ENCODE data around the gene JAK2. TPM values are rescaled to one million over a fixed set of nuclear protein-coding genes. Genes with fewer than 3 reads are reported as not detected.

JAK2 gene
- total RNA-seq, 2 experiments from 2014 or later: 23.2 to 25.5 TPM

DNA sequence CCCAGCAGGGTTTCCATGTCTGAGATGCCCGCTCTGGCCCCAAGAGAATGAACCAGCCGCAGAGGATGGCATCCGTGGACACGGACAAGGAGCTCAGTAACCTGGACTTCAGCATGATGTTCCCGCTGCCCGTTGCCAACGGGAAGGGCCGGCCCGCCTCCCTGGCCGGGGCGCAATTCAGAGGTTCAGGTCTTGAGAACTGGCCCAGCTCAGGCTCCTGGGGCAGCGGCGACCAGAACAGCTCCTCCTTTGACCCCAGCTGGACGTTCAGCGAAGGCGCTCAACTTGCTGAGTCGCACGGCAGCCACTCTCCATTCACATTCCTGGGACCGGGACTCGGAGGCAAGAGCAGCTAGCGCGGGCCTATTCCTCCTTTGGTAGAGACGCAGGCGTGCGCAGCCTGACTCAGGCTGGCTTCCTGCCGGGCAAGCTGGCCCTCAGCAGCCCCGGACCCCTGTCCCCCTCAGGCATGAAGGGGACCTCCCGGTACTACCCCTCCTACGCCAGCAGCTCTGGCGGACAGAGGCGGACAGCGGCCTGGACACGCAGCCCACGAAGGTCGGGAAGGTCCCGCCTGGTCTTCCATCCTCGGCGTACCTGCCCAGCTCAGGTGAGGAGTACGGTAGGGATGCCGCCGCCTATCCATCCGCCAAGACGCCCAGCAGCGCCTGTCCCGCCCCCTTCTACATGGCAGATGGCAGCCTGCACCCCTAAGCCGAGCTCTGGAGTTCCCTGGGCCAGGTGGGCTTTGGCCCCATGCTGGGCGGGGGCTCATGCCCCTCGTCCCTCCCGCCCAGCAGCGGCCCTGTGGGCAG lies 126.0 kb downstream of the JAK2 start:
- POLR2A ChIA-PET: no interaction called here
- H3K4me1 Mint-ChIP-seq (ENCODE audit: low read depth): no peaks in the 10 kb centered on the region
- peaks cover 38% of the 10 kb centered on the region for H3K36me3 Mint-ChIP-seq
- DNase-seq: no peak
- H3K9me3 Mint-ChIP-seq: peaks cover 18% of the 10 kb centered on the region
- intact Hi-C loops (cut with micrococcal nuclease): no loop called here
- no peak overlapping the region for H3K27ac Mint-ChIP-seq
- no peak overlapping the region for H3K4me3 Mint-ChIP-seq
- H3K27me3 Mint-ChIP-seq: no peaks in the 10 kb centered on the region
- CTCF ChIA-PET: no interaction called here

DNA sequence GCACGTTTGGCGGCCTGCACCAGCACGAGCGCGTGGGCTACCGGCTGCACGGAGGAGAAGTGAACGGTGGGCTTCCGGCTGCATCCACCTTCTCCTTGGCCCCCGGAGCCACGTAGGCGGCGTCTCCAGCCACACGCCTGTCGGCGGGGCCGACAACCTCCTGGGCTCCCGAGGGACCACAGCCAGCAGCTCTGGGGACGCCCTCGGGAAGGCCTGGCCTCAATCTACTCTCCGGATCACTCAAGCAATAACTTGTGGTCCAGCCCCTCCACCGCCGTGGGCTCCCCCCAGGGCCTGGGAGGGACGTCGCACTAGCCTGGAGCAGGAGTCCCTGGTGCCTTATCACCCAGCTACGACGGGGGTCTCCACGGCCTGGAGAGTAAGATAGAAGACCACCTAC lies 126.6 kb downstream of the JAK2 start:
- CTCF ChIA-PET: no interaction called here
- POLR2A ChIA-PET: no interaction called here
- H3K4me1 Mint-ChIP-seq (ENCODE audit: low read depth): no peaks in the 10 kb centered on the region
- no peak overlapping the region for H3K4me3 Mint-ChIP-seq
- no peaks in the 10 kb centered on the region for H3K27me3 Mint-ChIP-seq
- H3K27ac Mint-ChIP-seq: no peak overlapping the region
- DNase-seq: no peak
- H3K36me3 Mint-ChIP-seq: peaks cover 36% of the 10 kb centered on the region
- intact Hi-C loops (cut with micrococcal nuclease): no loop called here
- peaks cover 15% of the 10 kb centered on the region for H3K9me3 Mint-ChIP-seq

DNA sequence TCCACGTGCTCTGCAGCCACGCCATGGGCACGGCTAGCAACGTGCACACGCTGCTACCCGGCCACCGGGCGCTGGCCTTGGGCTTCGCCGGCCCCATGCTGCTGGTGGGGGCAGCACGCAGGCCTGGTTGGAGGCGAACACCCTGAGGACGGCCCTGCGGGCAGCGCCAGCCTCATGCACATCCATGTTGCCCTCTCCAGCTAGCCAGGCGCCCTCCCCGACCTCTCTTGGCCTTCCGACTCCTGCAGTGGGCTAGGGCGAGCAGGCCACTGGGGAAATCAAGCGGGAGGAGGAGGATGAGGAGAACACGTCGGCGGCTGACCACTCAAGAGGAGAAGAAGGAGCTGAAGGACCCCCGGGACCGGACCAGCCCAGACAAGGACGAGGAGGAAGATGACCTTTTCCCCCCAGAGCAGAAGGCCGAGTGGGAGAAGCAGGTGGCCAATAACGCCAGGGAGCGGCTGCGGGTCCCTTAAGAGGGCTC lies 127.1 kb downstream of the JAK2 start:
- no peaks in the 10 kb centered on the region for H3K27me3 Mint-ChIP-seq
- POLR2A ChIA-PET: no interaction called here

DNA sequence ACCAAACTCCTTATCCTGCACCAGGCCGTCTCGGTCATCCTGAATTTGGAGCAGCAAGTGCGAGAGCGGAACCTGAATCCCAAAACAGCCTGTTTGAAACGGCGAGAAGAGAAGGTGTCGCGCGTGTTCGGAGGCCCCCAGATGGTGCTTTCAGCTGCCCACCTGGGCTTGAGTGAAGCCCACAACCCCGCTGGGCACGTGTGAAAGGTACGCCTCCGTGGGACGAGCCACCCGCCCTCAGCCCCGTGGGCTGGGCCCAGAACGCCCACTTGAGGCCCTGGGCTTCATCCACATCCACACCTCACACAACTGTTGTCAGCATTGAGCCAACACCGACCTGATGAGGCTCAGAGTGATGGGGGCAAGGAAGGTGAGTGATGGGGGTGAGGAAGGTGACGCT lies 127.6 kb downstream of the JAK2 start:
- Mint-ChIP-seq H3K27me3 (no peaks in the 10 kb centered on the region), H3K27ac (no peak overlapping the region), H3K4me1 (ENCODE audit: low read depth) (no peaks in the 10 kb centered on the region), H3K9me3 (peaks cover 14% of the 10 kb centered on the region), H3K4me3 (no peak overlapping the region), H3K36me3 (peaks cover 32% of the 10 kb centered on the region)
- ChIA-PET CTCF (no interaction called here), POLR2A (no interaction called here)
- DNase-seq: no peak
- intact Hi-C loops (cut with micrococcal nuclease): no loop called here

More for the DNA sequence above, 127.1 kb downstream of the JAK2 start:
- H3K4me1 Mint-ChIP-seq (ENCODE audit: low read depth): no peaks in the 10 kb centered on the region
- no peak overlapping the region for H3K4me3 Mint-ChIP-seq
- peaks cover 14% of the 10 kb centered on the region for H3K9me3 Mint-ChIP-seq
- no peak for DNase-seq
- CTCF ChIA-PET: no interaction called here
- intact Hi-C loops (cut with micrococcal nuclease): no loop called here
- H3K36me3 Mint-ChIP-seq: peaks cover 35% of the 10 kb centered on the region
- H3K27ac Mint-ChIP-seq: no peak overlapping the region

DNA sequence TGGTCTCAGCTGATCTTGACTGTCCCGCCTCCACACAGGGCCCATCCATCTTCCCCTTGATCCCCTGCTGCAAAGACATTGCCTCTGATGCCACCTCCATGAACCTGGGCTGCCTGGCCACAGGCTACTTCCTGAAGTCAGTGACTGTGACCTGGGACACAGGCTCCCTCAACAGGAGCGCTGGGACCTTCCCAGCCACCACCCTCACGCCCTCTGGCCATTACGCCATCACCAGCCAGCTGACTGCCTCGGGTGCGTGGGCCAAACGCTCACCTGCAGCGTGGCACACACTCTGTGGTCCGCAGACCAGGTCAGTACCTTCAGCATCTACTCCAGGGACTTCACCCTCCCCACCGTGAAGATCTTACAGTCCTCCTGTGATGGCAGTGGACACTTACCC lies 128.5 kb downstream of the JAK2 start:
- CTCF ChIA-PET: no interaction called here
- Mint-ChIP-seq H3K9me3 (peaks cover 14% of the 10 kb centered on the region), H3K36me3 (peaks cover 34% of the 10 kb centered on the region), H3K4me1 (ENCODE audit: low read depth) (no peaks in the 10 kb centered on the region), H3K4me3 (no peak overlapping the region), H3K27ac (no peak overlapping the region), H3K27me3 (no peaks in the 10 kb centered on the region)
- POLR2A ChIA-PET: no interaction called here
- DNase-seq: no peak
- intact Hi-C loops (cut with micrococcal nuclease): no loop called here

DNA sequence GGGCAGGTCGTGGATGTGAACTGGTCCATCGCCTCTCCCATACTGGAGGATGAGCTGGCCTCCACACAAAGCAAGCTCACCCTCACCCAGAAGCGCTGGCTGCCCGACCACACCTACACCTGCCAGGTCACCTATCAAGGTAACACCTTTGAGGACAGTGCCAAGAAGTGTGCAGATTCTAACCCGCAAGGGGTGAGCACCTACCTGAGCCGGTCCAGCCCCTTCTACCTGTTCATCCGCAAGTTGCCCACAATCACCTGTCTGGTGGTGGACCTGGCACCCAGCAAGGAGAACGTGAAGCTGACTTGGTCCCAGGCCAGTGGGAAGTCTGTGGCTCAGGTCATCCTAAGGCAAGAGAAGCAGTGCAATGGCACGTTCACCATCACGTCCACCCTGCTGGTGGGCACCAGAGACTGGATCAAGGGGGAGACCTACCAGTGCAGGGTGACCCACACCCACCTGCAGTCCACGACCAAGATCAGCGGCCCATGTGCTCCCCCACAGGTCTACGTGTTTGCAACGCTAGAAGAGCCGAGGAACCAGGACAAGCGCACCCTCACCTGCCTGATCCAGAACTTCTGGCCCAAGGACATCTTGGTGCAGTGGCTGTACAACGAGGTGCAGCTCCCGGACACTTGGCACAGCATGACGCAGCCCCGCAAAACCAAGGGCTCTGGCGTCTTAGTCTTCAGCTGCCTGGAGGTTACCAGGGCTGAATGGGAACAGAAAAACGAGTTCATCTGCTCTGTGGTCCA lies 129.1 kb downstream of the JAK2 start:
- POLR2A ChIA-PET: no interaction called here
- Mint-ChIP-seq H3K4me1 (ENCODE audit: low read depth) (no peaks in the 10 kb centered on the region), H3K9me3 (peaks cover 14% of the 10 kb centered on the region), H3K36me3 (peaks cover 35% of the 10 kb centered on the region), H3K27me3 (no peaks in the 10 kb centered on the region), H3K27ac (no peak overlapping the region), H3K4me3 (no peak overlapping the region)
- no peak for DNase-seq
- intact Hi-C loops (cut with micrococcal nuclease): no loop called here
- CTCF ChIA-PET: no interaction called here

DNA sequence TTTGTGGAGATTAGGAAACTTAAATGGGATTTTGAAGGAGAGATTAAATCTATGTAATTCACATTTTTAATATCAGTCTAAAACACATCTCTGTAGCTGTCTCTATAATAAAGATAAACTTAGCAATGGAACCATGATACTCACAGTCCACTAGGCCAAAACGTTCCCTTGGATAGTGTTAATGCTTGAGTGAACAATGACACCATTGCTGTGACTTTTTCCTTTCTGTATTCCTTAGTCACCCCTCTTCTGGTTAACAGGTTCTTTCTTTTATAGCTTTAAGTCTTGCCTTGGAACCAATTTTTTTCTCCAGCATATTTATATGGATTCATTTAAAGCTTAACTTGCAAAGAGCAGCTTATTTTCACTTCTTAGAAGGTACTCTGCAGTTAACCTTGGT lies 137.0 kb downstream of the JAK2 start:
- Mint-ChIP-seq H3K9me3 (no peaks in the 10 kb centered on the region), H3K4me3 (no peak overlapping the region), H3K27me3 (no peaks in the 10 kb centered on the region), H3K4me1 (ENCODE audit: low read depth) (no peaks in the 10 kb centered on the region), H3K27ac (no peak overlapping the region), H3K36me3 (peaks cover 30% of the 10 kb centered on the region)
- ChIA-PET POLR2A (no interaction called here), CTCF (no interaction called here)
- no peak for DNase-seq
- intact Hi-C loops (cut with micrococcal nuclease): no loop called here

DNA sequence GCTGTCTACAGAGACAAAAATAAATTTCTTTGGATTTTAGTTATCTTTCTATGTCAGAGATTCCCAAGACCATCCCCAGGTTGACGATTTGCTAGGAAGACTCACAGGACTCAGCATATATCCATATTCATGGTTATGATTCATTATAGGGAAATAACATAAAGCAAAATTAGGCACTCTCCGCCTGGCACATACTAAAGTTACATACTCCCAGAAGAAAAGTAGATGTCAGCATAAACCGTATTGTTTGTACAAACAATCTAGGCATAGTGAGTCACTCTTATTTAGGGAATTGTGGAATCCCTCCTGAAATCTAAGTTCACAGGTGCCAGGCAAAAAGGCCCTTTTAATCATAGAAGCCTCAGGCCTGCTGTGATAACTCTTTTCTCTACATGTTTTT lies 137.4 kb downstream of the JAK2 start:
- H3K4me3 Mint-ChIP-seq: no peak overlapping the region
- no peaks in the 10 kb centered on the region for H3K27me3 Mint-ChIP-seq
- intact Hi-C loops (cut with micrococcal nuclease): no loop called here
- H3K9me3 Mint-ChIP-seq: no peaks in the 10 kb centered on the region
- no peak for DNase-seq
- peaks cover 30% of the 10 kb centered on the region for H3K36me3 Mint-ChIP-seq
- CTCF ChIA-PET: no interaction called here
- no peaks in the 10 kb centered on the region for H3K4me1 Mint-ChIP-seq (ENCODE audit: low read depth)
- no peak overlapping the region for H3K27ac Mint-ChIP-seq
- POLR2A ChIA-PET: no interaction called here

DNA sequence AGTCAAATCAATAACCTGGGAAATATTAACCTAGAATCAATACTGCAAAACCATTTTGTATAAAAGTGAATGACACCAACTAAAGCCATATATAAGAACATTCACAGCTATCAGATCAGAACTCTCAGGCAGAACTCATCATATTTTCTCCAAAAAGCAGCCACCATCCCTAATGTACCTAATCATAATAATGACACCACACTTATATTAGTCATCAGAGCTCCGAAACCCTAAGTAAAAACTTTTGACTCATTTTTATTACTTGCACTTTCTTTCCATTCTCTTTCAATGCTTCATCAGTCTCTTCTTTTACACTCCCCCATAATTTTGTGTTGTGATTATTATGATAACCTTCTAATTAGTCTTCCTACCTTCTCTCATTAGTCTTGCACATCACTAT lies 155.1 kb downstream of the JAK2 start:
- DNase-seq: no peak
- ChIA-PET CTCF (no interaction called here), POLR2A (no interaction called here)
- H3K27me3 Mint-ChIP-seq: no peaks in the 10 kb centered on the region
- H3K4me1 Mint-ChIP-seq (ENCODE audit: low read depth): peaks cover 10% of the 10 kb centered on the region
- intact Hi-C loops (cut with micrococcal nuclease): no loop called here
- H3K4me3 Mint-ChIP-seq: no peak overlapping the region
- H3K36me3 Mint-ChIP-seq: peaks cover 43% of the 10 kb centered on the region
- peaks cover 40% of the 10 kb centered on the region for H3K9me3 Mint-ChIP-seq
- H3K27ac Mint-ChIP-seq: no peak overlapping the region

DNA sequence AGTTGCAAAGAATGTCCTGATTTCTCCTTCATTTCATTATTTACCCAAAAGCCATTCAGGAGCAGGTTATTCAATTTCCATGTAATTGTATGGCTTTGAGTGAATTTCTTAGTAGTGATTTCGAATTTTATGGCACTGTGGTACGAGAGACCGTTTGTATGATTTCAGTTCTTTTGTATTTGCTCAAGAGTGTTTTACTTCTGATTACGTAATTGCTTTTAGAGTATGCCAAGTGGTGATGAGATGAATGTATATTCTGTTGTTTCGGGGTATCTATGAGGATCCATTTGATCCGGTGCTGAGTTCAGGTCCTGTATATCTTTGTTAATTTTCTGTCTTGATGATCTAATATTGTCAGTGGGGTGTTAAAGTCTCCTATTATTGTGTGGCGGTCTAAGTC lies 159.1 kb downstream of the JAK2 start:
- H3K9me3 Mint-ChIP-seq: peaks cover 23% of the 10 kb centered on the region
- DNase-seq: no peak
- H3K4me1 Mint-ChIP-seq (ENCODE audit: low read depth): peaks cover 10% of the 10 kb centered on the region
- CTCF ChIA-PET: no interaction called here
- peaks cover 63% of the 10 kb centered on the region for H3K36me3 Mint-ChIP-seq
- H3K27me3 Mint-ChIP-seq: no peaks in the 10 kb centered on the region
- H3K27ac Mint-ChIP-seq: no peak overlapping the region
- H3K4me3 Mint-ChIP-seq: no peak overlapping the region
- POLR2A ChIA-PET: no interaction called here
- intact Hi-C loops (cut with micrococcal nuclease): no loop called here

DNA sequence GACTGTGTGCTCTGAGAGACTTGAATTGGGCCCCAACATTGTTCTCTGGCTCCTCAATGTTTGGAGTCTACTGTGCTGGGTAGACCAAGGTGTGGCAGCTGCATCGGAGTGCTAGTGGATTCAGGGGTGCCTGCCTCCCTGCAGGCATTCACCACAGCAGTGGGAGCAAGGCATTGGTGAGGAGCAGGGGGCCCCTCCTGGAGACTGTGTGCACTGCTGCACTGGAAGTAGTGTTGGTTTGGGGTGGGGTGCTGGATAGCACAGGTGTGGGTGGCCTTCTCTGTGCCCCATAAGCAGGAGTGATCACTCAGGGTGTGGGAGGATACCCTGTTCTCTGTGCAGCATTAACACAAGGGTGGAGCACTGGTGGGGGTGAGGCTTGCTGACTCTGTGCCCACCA lies 161.2 kb downstream of the JAK2 start:
- ChIA-PET CTCF (no interaction called here), POLR2A (no interaction called here)
- no peaks in the 10 kb centered on the region for H3K4me1 Mint-ChIP-seq (ENCODE audit: low read depth)
- peaks cover 67% of the 10 kb centered on the region for H3K36me3 Mint-ChIP-seq
- intact Hi-C loops (cut with micrococcal nuclease): no loop called here
- H3K4me3 Mint-ChIP-seq: no peak overlapping the region
- no peak overlapping the region for H3K27ac Mint-ChIP-seq
- no peak for DNase-seq
- no peaks in the 10 kb centered on the region for H3K27me3 Mint-ChIP-seq
- peaks cover 32% of the 10 kb centered on the region for H3K9me3 Mint-ChIP-seq

Measured in activated CD4-positive, alpha-beta memory T cell treated with anti-CD3 and anti-CD28 coated beads for 36 hours (primary cell).